RWPE1 (cell line): ENCODE measurements around the gene AQP12B.

ENCODE experiments used
- CTCF ChIA-PET: fragments of 350-600 bp; sonication (Branson Sonifier 250); formaldehyde crosslinking; extraction: SDS; loops from one replicate; lab custom pipeline; 2021; lab: Yijun Ruan, JAX
- POLR2A ChIA-PET: fragments of 400-600 bp; formaldehyde crosslinking; extraction: SDS; loops from one replicate; lab custom pipeline; 2020; ENCODE audit warnings: antibody characterized with exemption; ENCODE audit not compliant: low non-redundant PET; lab: Yijun Ruan, JAX
- DNase-seq: peaks from one replicate; pipeline ENCODE4 v3.0.0; 2012; ENCODE audit warnings: low spot score
- H3K27ac ChIP-seq: fragments of 450-650 bp; 2 replicates; pipeline ENCODE4 v1.5.1; 2017
- CTCF ChIP-seq: fragments of 450-650 bp; conservative IDR thresholded peaks from 2 replicates; pipeline ENCODE4 v1.5.1; 2017; ENCODE audit warnings: low read depth, mild to moderate bottlenecking

Gene AQP12B

GRCh38 chr2:240629968-240630770 lies 52.5 kb downstream of the AQP12B start:
- ChIA-PET CTCF (interaction anchor here (0.6 kb wide), 1 partner anchor 118 kb away, joined by 3 read pairs; no protein-coding TSS in a partner anchor), POLR2A (no interaction called here)
- no peak for DNase-seq
- no peak for TF ChIP-seq CTCF
- no peak overlapping the region for H3K27ac ChIP-seq

DNA sequence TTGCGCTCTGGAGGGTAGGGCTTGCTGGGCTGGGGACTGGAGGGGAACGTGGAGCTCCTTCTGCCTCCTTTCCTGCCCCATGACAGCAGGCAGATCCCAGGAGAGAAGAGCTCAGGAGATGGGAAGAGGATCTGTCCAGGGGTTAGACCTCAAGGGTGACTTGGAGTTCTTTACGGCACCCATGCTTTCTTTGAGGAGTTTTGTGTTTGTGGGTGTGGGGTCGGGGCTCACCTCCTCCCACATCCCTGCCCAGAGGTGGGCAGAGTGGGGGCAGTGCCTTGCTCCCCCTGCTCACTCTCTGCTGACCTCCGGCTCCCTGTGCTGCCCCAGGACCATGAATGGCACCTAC lies 53.1 kb downstream of the AQP12B start:
- no peak overlapping the region for H3K27ac ChIP-seq
- no peak for TF ChIP-seq CTCF
- CTCF ChIA-PET: no interaction called here
- POLR2A ChIA-PET: interaction anchor here (0.5 kb wide), 1 partner anchor 475 kb away, joined by 4 read pairs; no protein-coding TSS in a partner anchor
- DNase-seq: no peak

DNA sequence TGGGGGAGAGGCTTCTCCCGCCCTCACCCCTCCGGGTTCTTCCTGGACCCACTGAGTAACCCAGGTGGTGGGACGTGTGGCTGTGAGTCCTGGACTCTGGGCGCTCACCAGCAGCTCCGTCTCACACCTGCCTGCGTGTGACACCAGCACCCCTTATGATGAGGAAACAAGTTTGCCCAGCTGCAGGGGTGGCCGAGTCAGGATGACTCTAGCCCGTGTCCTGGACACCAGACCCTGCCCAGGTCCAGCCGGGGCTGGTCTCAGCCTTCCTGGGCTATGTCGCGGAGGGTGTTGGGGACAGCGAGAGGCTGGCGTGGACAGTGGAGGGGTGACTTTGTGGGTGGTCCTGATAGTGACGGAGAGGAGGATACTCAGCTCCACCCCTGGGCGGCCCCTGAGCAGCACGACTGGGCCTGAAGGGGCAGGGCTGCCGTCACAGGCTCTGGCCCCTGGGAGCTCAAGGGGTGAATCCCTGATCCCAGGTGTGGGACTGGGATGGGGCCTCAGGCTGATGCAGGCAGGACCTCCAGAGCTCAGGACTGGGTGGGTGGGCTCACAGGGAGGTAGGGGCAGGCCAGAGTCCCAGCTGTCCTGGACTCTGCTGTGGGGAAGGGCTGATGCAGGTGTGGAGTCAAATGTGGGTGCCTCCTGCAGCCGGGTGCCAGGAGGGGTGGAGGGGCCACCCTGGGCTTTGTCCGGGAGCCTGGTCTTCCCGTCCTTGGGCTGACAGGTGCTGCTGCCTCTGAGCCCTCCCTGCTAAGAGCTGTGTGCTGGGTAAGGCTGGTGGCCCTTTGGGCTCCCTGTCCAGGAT lies 53.7 kb downstream of the AQP12B start:
- CTCF ChIA-PET: no interaction called here
- H3K27ac ChIP-seq: no peak overlapping the region
- no peak for TF ChIP-seq CTCF
- POLR2A ChIA-PET: interaction anchor here (0.5 kb wide), 1 partner anchor 476 kb away, joined by 4 read pairs; no protein-coding TSS in a partner anchor
- no peak for DNase-seq

DNA sequence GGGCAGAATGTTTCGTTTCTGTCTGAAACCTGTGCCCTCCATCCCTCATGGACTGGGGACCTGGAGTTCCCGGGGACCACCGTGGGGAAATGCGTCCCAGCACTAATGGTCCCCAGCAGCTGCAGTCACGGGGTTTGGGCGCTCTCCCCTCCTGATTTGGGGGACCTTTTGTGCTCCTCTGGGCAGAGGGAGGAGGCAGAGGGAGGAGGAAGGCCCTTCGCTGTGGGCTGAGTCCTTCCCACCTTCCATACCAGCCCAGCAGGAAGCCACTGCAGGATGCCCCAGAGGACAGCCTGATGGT lies 54.2 kb downstream of the AQP12B start:
- DNase-seq: no peak
- ChIA-PET CTCF (no interaction called here), POLR2A (no interaction called here)
- no peak for TF ChIP-seq CTCF
- no peak overlapping the region for H3K27ac ChIP-seq

GRCh38 chr2:240627736-240628506 lies 54.8 kb downstream of the AQP12B start:
- TF ChIP-seq CTCF: no peak
- ChIA-PET CTCF (interaction anchor here (0.7 kb wide), 1 partner anchor 1285 kb away, joined by 3 read pairs; no protein-coding TSS in a partner anchor), POLR2A (no interaction called here)
- no peak for DNase-seq
- H3K27ac ChIP-seq: no peak overlapping the region
